HCT116 (cell line): ENCODE data around the gene PAFAH1B1. TPM values are rescaled to one million over a fixed set of nuclear protein-coding genes. Genes with fewer than 3 reads are reported as not detected.

Experiments
- ATAC-seq: fragments of 200-7000 bp; cut with Tn5 transposase; 2 replicates; pipeline ENCODE4 v1.9.1; 2020; ENCODE audit warnings: mild to moderate bottlenecking, moderate library complexity
- BruUV-seq: library from RNA; stranded (reverse); fragments of 400-500 nt; replicated peaks from 2 replicates; lab custom pipeline; 2021; lab: Mats Ljungman, UMichigan
- CTCF ChIA-PET: fragments of 300-600 bp; sonication (Branson Sonifier 250); formaldehyde crosslinking; loops from one replicate; lab custom pipeline; 2021; ENCODE audit warnings: antibody characterized with exemption; lab: Charles Lee
- POLR2A ChIA-PET: fragments of 300-600, 350-600 bp; sonication (Branson Sonifier 250); formaldehyde crosslinking; loops from one replicate; lab custom pipeline; 2021; ENCODE audit warnings: antibody characterized with exemption; lab: Charles Lee
- RAD21 ChIA-PET, 2 experiments: fragments of 300-600 bp; sonication (Branson Sonifier 250); formaldehyde crosslinking; loops; one replicate each; lab custom pipeline; 2023; ENCODE audit warnings: low total read pairs in 2 of 2; ENCODE audit not compliant: uncharacterized antibody in 2 of 2, unreplicated experiment in 2 of 2, low non-redundant PET in 1 of 2; lab: Charles Lee
- DNase-seq: peaks from one replicate; pipeline ENCODE4 v3.0.0-alpha.2; 2010; ENCODE audit warnings: low read depth, low spot score
- H2AFZ ChIP-seq: fragments of 200-600 bp; shearing (Covaris generic), sonication (generic); 2 replicates; pipeline ENCODE4 v1.6.1; 2017; ENCODE audit warnings: low read depth, mixed run types, mixed read lengths, antibody characterized with exemption, low read length; ENCODE audit not compliant: poor library complexity, severe bottlenecking
- H3K27ac ChIP-seq: 2 replicates; pipeline ENCODE4 v1.5.1; 2012; ENCODE audit warnings: low read depth, low read length
- H3K27me3 ChIP-seq: fragments of 200-600 bp; sonication (generic); 2 replicates; pipeline ENCODE4 v1.6.1; 2016; ENCODE audit warnings: mixed run types, low read length, mixed read lengths; ENCODE audit not compliant: insufficient read depth
- H3K36me3 ChIP-seq, 2 experiments: fragments of 200-500 bp in 1 of 2; fragments of 200-600 bp in 1 of 2; sonication (Bioruptor generic) in 1 of 2; sonication (generic) in 1 of 2; 2 replicates each; pipeline versions ENCODE4 v1.5.1 to v1.6.1; 2014 to 2016; ENCODE audit warnings: low read length in 2 of 2, inconsistent platforms in 1 of 2, mixed read lengths in 1 of 2, mixed run types in 1 of 2; ENCODE audit not compliant: insufficient read depth in 2 of 2, control insufficient read depth in 1 of 2
- H3K4me1 ChIP-seq, 2 experiments: fragments of 200-600 bp in 1 of 2; sonication (generic) in 1 of 2; 2 replicates each; pipeline versions ENCODE4 v1.5.1 to v1.6.1; 2012 to 2017; ENCODE audit warnings: low read length in 2 of 2, inconsistent platforms in 1 of 2, mild to moderate bottlenecking in 1 of 2, mixed read lengths in 1 of 2, mixed run types in 1 of 2, moderate library complexity in 1 of 2; ENCODE audit not compliant: insufficient read depth in 2 of 2, control insufficient read depth in 1 of 2
- H3K4me2 ChIP-seq: fragments of 200-600 bp; sonication (generic); 2 replicates; pipeline ENCODE4 v1.6.1; 2017; ENCODE audit warnings: mixed run types, low read length, mixed read lengths
- H3K4me3 ChIP-seq, 2 experiments: fragments of 200-600 bp in 1 of 2; sonication (generic) in 1 of 2; replicated peaks in 1 of 2; 2 replicates each; pipeline ENCODE4 v1.5.1; 2011 to 2016; ENCODE audit warnings: low read length in 2 of 2, control low read depth in 1 of 2, low read depth in 1 of 2, mild to moderate bottlenecking in 1 of 2, mixed read lengths in 1 of 2, mixed run types in 1 of 2
- H3K79me2 ChIP-seq: fragments of 200-600 bp; sonication (generic); 2 replicates; pipeline ENCODE4 v1.6.1; 2017; ENCODE audit warnings: mild to moderate bottlenecking, mixed run types, low read length, moderate library complexity, mixed read lengths; ENCODE audit not compliant: insufficient read depth
- H3K9ac ChIP-seq: fragments of 200-600 bp; sonication (generic); 2 replicates; pipeline ENCODE4 v1.6.1; 2016; ENCODE audit warnings: low read length, mixed read lengths
- H3K9me2 ChIP-seq: fragments of 200-600 bp; sonication (generic), shearing (Covaris generic); 2 replicates; pipeline ENCODE4 v1.6.1; 2017; ENCODE audit warnings: mixed run types, mild to moderate bottlenecking, moderate library complexity; ENCODE audit not compliant: insufficient read depth
- H3K9me3 ChIP-seq, 2 experiments: fragments of 200-500 bp in 1 of 2; fragments of 200-600 bp in 1 of 2; sonication (Bioruptor generic) in 1 of 2; sonication (generic) in 1 of 2; 2 replicates each; pipeline ENCODE4 v1.6.1; 2014 to 2017; ENCODE audit warnings: low read length in 2 of 2, mixed read lengths in 2 of 2, inconsistent platforms in 1 of 2, low read depth in 1 of 2, mild to moderate bottlenecking in 1 of 2, mixed run types in 1 of 2, moderate library complexity in 1 of 2; ENCODE audit not compliant: control insufficient read depth in 1 of 2, insufficient read depth in 1 of 2
- H4K20me1 ChIP-seq: fragments of 200-600 bp; sonication (generic), shearing (Covaris generic); 2 replicates; pipeline ENCODE4 v1.6.1; 2017; ENCODE audit warnings: mixed run types, mild to moderate bottlenecking, moderate library complexity; ENCODE audit not compliant: insufficient read depth
- ATF3 ChIP-seq: IDR thresholded peaks from 2 replicates; pipeline ENCODE4 v1.6.1; 2012
- CBX3 ChIP-seq: IDR thresholded peaks from 2 replicates; pipeline ENCODE4 v1.6.1; 2012; ENCODE audit warnings: low read depth
- EGR1 ChIP-seq: IDR thresholded peaks from 2 replicates; pipeline ENCODE4 v1.6.1; 2012; ENCODE audit warnings: low read depth
- FOSL1 ChIP-seq: IDR thresholded peaks from 2 replicates; pipeline ENCODE4 v1.6.1; 2012; ENCODE audit warnings: low read depth
- YY1 ChIP-seq: IDR thresholded peaks from 2 replicates; pipeline ENCODE4 v1.6.1; 2011; ENCODE audit warnings: low read length, low read depth, moderate library complexity, mild to moderate bottlenecking; ENCODE audit not compliant: insufficient replicate concordance; ENCODE audit errors: extremely low read depth
- intact Hi-C: fragments of 100-400 bp; cut with micrococcal nuclease; formaldehyde crosslinking; loops from 2 replicates; pipeline ENCODE4 v1.10.0; 2022
- total RNA-seq: library from RNA; stranded (reverse); gene quantifications from one replicate; pipeline ENCODE4 v1.2.1, GENCODE V29; 2021; ENCODE audit not compliant: unreplicated experiment
- TF ChIP-seq, protein P1 (sequence below): IDR thresholded peaks from 2 replicates; pipeline ENCODE4 v1.6.1; 2012

The PAFAH1B1 gene
- total RNA-seq, 1 experiment from 2014 or later: 113 TPM

DNA sequence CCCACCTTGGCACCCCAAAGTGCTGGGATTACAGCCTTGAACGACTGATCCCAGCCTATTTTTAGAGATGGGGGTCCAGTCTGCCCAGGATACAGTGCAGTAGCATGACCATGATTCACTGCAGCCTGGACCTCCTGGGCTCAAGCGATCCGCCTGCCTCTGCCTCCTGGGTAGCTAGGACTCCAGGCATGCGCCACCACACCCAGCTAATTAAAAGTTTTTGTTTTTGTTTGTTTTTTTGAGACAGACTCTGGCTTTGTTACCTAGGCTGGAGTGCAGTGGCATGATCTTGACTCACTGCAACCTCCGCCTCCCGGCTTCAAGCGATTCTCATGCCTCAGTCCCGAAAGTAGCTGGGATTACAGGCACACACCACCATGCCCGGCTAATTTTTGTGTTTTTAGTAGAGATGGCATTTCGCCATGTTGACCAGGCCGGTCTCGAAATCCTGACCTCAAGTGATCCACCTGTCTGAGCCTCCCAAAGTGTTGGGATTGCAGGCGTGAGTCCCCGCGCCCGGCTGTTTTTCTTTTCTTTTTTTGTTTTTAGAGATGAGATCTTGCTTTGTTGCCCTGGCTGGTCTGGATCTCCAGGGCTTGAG lies 2.3 kb upstream of the PAFAH1B1 start:
- Histone ChIP-seq H3K9me2 (no peaks in the 10 kb centered on the region), H3K4me1 (peaks cover 18 to 32% of the 10 kb centered on the region in 2 experiments), H4K20me1 (peaks cover 3% of the 10 kb centered on the region; the same call in 1 of the 2 replicates), H3K9ac (no peak overlapping the region), H3K27me3 (no peaks in the 10 kb centered on the region), H3K4me2 (no peak overlapping the region), H2AFZ (no peak overlapping the region), H3K4me3 (no peak overlapping the region), H3K79me2 (peaks cover 22% of the 10 kb centered on the region), H3K36me3 (no peaks in the 10 kb centered on the region), H3K9me3 (no peaks in the 10 kb centered on the region), H3K27ac (no peak overlapping the region)
- ChIA-PET CTCF (interaction anchor here (0.6 kb wide), 1 partner anchor 71 kb away, joined by 3 read pairs; no protein-coding TSS in a partner anchor), RAD21 (no interaction called here), POLR2A (no interaction called here)
- intact Hi-C loops: loop anchor here (10.0 kb wide), 1 partner anchor 84 kb away; no protein-coding TSS in a partner anchor
- no peak for DNase-seq
- no TSS peak for BruUV-seq
- no peak for ATAC-seq
- TF ChIP-seq EGR1 (no peak), ATF3 (no peak), YY1 (no peak), CBX3 (no peak), FOSL1 (no peak)
- TF ChIP-seq, protein P1, sequence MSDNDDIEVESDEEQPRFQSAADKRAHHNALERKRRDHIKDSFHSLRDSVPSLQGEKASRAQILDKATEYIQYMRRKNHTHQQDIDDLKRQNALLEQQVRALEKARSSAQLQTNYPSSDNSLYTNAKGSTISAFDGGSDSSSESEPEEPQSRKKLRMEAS: no peak
